GM12878 (cell line): ENCODE results near the gene ART4.

Experiments
- BHLHE40 ChIP-seq, 2 experiments: fragments of 450-650 bp in 1 of 2; IDR thresholded peaks; 2 replicates each; pipeline ENCODE4 v1.6.1; 2011 to 2017; ENCODE audit warnings: low read depth in 2 of 2, borderline replicate concordance in 1 of 2, improper control_type of control experiment in 1 of 2, low read length in 1 of 2, mild to moderate bottlenecking in 1 of 2
- CEBPB ChIP-seq, 2 experiments: fragments of 150-350 bp in 1 of 2; IDR thresholded peaks; 2 replicates each; pipeline ENCODE4 v1.6.1; 2012 to 2014; ENCODE audit warnings: low read depth in 2 of 2, low read length in 2 of 2, borderline replicate concordance in 1 of 2, inconsistent platforms in 1 of 2
- CHD2 ChIP-seq: IDR thresholded peaks from 2 replicates; pipeline ENCODE4 v1.6.1; 2011; ENCODE audit warnings: low read depth, low read length, improper control_type of control experiment, borderline replicate concordance
- E2F8 ChIP-seq: fragments of 450-650 bp; IDR thresholded peaks from 2 replicates; pipeline ENCODE4 v1.6.1; 2018; ENCODE audit warnings: mild to moderate bottlenecking, low read depth, moderate library complexity; ENCODE audit not compliant: partially characterized antibody
- HCFC1 ChIP-seq: fragments of 150-350 bp; IDR thresholded peaks from 2 replicates; pipeline ENCODE4 v1.6.1; 2014; ENCODE audit warnings: low read length
- MAX ChIP-seq: IDR thresholded peaks from 2 replicates; pipeline ENCODE4 v1.6.1; 2012; ENCODE audit warnings: low read depth, low read length, improper control_type of control experiment
- SIX5 ChIP-seq: IDR thresholded peaks from 2 replicates; pipeline ENCODE4 v1.6.1; 2011; ENCODE audit warnings: mild to moderate bottlenecking, low read depth, low read length, moderate library complexity; ENCODE audit not compliant: severe bottlenecking
- TF ChIP-seq, protein P1 (sequence below), 3 experiments: IDR thresholded peaks in 2 of 3; conservative IDR thresholded peaks in 1 of 3; 2 replicates each; pipeline ENCODE4 v1.5.1; 2011; ENCODE audit warnings: low read depth in 3 of 3, low read length in 3 of 3, mild to moderate bottlenecking in 3 of 3, control low read depth in 2 of 3, moderate library complexity in 2 of 3, inconsistent platforms in 1 of 3, mixed read lengths in 1 of 3; ENCODE audit not compliant: control insufficient read depth in 2 of 3, insufficient read depth in 1 of 3; ENCODE audit errors: extremely low read depth in 1 of 3
- TF ChIP-seq, protein P2 (sequence below): fragments of 450-650 bp; IDR thresholded peaks from 2 replicates; pipeline ENCODE4 v1.6.1; 2014; ENCODE audit warnings: mild to moderate bottlenecking

DNA sequence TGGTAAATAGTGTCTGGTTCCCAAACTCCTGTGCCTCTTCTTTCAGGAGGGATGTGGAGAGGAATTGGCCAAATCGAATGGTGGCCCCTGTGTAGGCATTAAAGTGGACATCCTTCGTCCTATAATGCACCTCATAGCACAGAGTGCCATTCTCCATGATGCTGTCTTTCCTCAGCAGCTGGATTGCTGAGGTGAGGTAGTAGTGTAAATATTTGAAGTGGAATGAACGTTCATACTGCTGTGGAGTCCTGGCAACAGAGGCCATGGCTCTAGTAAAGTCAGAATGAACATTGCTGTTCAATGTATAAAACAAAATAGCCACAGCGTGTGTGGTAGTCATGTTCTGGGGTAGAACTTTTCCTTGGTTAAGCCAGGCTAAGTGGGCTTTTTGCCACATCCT is 2.7 kb downstream of the ART4 start:
- no peak for TF ChIP-seq E2F8
- TF ChIP-seq, protein P1, sequence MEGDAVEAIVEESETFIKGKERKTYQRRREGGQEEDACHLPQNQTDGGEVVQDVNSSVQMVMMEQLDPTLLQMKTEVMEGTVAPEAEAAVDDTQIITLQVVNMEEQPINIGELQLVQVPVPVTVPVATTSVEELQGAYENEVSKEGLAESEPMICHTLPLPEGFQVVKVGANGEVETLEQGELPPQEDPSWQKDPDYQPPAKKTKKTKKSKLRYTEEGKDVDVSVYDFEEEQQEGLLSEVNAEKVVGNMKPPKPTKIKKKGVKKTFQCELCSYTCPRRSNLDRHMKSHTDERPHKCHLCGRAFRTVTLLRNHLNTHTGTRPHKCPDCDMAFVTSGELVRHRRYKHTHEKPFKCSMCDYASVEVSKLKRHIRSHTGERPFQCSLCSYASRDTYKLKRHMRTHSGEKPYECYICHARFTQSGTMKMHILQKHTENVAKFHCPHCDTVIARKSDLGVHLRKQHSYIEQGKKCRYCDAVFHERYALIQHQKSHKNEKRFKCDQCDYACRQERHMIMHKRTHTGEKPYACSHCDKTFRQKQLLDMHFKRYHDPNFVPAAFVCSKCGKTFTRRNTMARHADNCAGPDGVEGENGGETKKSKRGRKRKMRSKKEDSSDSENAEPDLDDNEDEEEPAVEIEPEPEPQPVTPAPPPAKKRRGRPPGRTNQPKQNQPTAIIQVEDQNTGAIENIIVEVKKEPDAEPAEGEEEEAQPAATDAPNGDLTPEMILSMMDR (IDR thresholded peaks at IDR 0.05 in 2 of 3, conservative IDR thresholded peaks at IDR 0.05 in 1 of 3; ENCODE audit: control insufficient read depth in 2 of 3, extremely low read depth in 1 of 3, insufficient read depth in 1 of 3, low read depth in 3 of 3, low read length in 3 of 3) = no peak
- TF ChIP-seq SIX5 = no peak
- TF ChIP-seq CEBPB (IDR thresholded peaks at IDR 0.05; ENCODE audit: borderline replicate concordance in 1 of 2, low read depth in 2 of 2, low read length in 2 of 2) = no peak
- TF ChIP-seq CHD2 = no peak
- TF ChIP-seq MAX = no peak
- TF ChIP-seq HCFC1 = no peak
- TF ChIP-seq, protein P2, sequence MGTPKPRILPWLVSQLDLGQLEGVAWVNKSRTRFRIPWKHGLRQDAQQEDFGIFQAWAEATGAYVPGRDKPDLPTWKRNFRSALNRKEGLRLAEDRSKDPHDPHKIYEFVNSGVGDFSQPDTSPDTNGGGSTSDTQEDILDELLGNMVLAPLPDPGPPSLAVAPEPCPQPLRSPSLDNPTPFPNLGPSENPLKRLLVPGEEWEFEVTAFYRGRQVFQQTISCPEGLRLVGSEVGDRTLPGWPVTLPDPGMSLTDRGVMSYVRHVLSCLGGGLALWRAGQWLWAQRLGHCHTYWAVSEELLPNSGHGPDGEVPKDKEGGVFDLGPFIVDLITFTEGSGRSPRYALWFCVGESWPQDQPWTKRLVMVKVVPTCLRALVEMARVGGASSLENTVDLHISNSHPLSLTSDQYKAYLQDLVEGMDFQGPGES = no peak
- no peak for TF ChIP-seq BHLHE40 (IDR thresholded peaks at IDR 0.05; ENCODE audit: borderline replicate concordance in 1 of 2, low read depth in 2 of 2, low read length in 1 of 2)
